Karpas-422 (cell line): ENCODE results near the gene TRAPPC2. TPM values are rescaled to one million over a fixed set of nuclear protein-coding genes. Genes with fewer than 3 reads are reported as not detected.
"Not testable (repeated sequence)": the region's sequence is repeated elsewhere in the genome, so short reads cannot be mapped to it uniquely, and the experiment has no call there.

ENCODE experiments used
- DNase-seq: peaks from one replicate; pipeline ENCODE4 v3.0.0-alpha.2; 2015
- H2AFZ ChIP-seq: fragments of 200-600 bp; sonication (generic); 2 replicates; pipeline ENCODE4 v1.6.1; 2014; ENCODE audit warnings: antibody characterized with exemption, low read length, mixed read lengths
- H3K27ac ChIP-seq: fragments of 200-600 bp; sonication (generic); 2 replicates; pipeline ENCODE4 v1.5.1; 2014; ENCODE audit warnings: mild to moderate bottlenecking, low read length, moderate library complexity
- H3K27me3 ChIP-seq: fragments of 200-600 bp; sonication (generic); 2 replicates; pipeline ENCODE4 v1.6.1; 2014; ENCODE audit warnings: low read length, mixed read lengths
- H3K36me3 ChIP-seq: fragments of 200-600 bp; sonication (generic); 2 replicates; pipeline ENCODE4 v1.6.1; 2014; ENCODE audit warnings: low read length, mixed read lengths; ENCODE audit not compliant: insufficient read depth
- H3K4me1 ChIP-seq: fragments of 200-600 bp; sonication (generic); 2 replicates; pipeline ENCODE4 v1.6.1; 2014; ENCODE audit warnings: mild to moderate bottlenecking, low read length, mixed read lengths
- H3K4me2 ChIP-seq: fragments of 200-600 bp; sonication (generic); 2 replicates; pipeline ENCODE4 v1.6.1; 2014; ENCODE audit warnings: low read length, low read depth, mild to moderate bottlenecking; ENCODE audit not compliant: poor library complexity, severe bottlenecking
- H3K4me3 ChIP-seq: fragments of 200-600 bp; sonication (generic); 2 replicates; pipeline ENCODE4 v1.5.1; 2014; ENCODE audit warnings: mild to moderate bottlenecking, antibody characterized with exemption, low read length, mixed read lengths
- H3K79me2 ChIP-seq: fragments of 200-600 bp; sonication (generic); 2 replicates; pipeline ENCODE4 v1.6.1; 2014; ENCODE audit warnings: mild to moderate bottlenecking, low read length, mixed read lengths
- H3K9ac ChIP-seq: fragments of 200-600 bp; sonication (generic); 2 replicates; pipeline ENCODE4 v1.6.0; 2014; ENCODE audit warnings: low read length
- H3K9me2 ChIP-seq: fragments of 200-600 bp; sonication (generic), shearing (Covaris generic); replicated peaks from 2 replicates; pipeline ENCODE4 v1.6.0; 2014; ENCODE audit warnings: mild to moderate bottlenecking, low read length, moderate library complexity; ENCODE audit not compliant: insufficient read depth
- H3K9me3 ChIP-seq: fragments of 300-700, 200-600 bp; sonication (generic); 2 replicates; pipeline ENCODE4 v1.6.1; 2014; ENCODE audit warnings: low read length, mixed read lengths
- H4K20me1 ChIP-seq: fragments of 200-600 bp; sonication (generic); 2 replicates; pipeline ENCODE4 v1.6.1; 2014; ENCODE audit warnings: mild to moderate bottlenecking, antibody characterized with exemption, low read length, low read depth; ENCODE audit not compliant: insufficient read depth
- total RNA-seq: library from RNA; depleted of rRNA; stranded (reverse); fragments of >200 nt; shearing (Covaris generic); gene quantifications from 2 replicates; pipeline ENCODE4 v1.2.3, GENCODE V29; 2014; ENCODE audit warnings: low replicate concordance

Gene TRAPPC2
- total RNA-seq, 1 experiment from 2014 or later: 60.5 TPM

DNA sequence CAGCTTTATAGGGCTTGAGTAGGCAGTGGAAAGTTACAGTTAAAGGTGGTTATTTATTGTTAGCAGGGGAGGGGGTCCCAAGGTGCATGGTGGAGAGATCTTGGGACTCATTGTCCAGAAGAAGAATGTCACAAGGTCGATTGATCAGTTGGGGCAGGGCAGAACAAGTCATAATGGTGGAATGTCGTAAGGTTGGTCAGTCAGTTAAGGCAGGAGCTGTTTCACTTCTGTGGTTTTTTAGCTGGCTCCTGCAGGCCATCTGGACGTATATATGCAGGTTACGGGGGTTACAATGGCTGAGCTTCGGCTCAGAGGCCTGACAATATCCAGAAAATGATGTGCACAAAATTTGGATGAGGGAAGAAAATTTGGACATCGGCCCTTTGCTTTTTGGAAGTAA lies 7.3 kb upstream of the TRAPPC2 start:
- H3K36me3 ChIP-seq: peaks cover 56% of the 10 kb centered on the region
- DNase-seq: no peak
- no peak overlapping the region for H2AFZ ChIP-seq
- H3K9ac ChIP-seq: 0 out of 2 replicates have a peak overlapping the region, but pooled peaks have one; percentile 1
- peaks cover 29% of the 10 kb centered on the region for H3K4me1 ChIP-seq
- H3K79me2 ChIP-seq: peaks cover 38% of the 10 kb centered on the region
- no peaks in the 10 kb centered on the region for H3K9me3 ChIP-seq
- H3K4me2 ChIP-seq: peak overlapping the region; percentile 42
- H4K20me1 ChIP-seq: no peaks in the 10 kb centered on the region
- no peak overlapping the region for H3K4me3 ChIP-seq
- no peaks in the 10 kb centered on the region for H3K9me2 ChIP-seq
- no peaks in the 10 kb centered on the region for H3K27me3 ChIP-seq
- peak overlapping the region; percentile 48; the same call in 1 of the 2 replicates for H3K27ac ChIP-seq

- Histone ChIP-seq H3K4me3 (peak overlapping the region; percentile 96), H3K79me2 (peaks cover 78% of the 10 kb centered on the region), H3K4me2 (peak overlapping the region; percentile 95)
These were observed 914 bp downstream of the TRAPPC2 start for GRCh38 chrX:13733506-13733905.

DNA sequence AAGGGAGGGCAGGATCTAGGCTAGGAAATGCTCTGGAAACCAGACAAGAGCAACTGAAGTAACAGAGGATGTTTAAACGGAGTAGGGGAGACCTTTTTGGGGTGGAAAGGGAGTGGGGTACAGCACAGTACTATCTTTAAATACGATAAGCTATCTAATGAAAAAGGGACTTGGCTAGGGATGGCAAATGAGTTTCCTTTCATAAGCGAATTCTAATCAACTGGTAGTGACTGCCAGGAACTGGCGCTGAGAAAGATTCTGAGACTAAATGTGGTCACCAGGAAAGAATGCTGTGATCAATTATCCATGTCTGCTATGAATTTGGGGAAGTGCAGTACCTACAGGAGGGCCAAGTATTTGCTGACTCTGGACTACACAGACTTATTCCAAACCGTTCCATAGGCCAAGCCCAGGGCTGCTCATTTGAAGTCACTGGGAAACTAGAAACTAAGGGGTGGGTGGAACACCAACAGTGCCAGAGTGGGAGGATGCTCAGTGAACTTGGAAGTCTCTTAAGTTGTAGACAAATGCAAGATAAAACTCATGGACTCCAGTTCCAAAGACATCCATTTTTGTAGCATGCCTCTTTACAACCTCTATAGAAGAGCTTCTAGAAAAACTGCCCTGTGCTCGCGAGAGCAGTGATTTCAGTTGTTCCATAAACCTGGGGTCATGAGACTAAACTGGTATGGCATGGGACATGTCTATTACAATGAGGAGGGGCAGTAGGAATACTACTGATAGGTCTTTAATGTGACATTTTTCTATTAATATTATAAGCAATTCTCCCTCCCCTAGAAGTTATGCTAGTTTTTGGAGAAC lies 2.0 kb downstream of the TRAPPC2 start:
- Histone ChIP-seq H3K36me3 (peaks cover 13% of the 10 kb centered on the region), H3K27me3 (no peaks in the 10 kb centered on the region), H3K79me2 (peaks cover 76% of the 10 kb centered on the region), H3K9me3 (no peaks in the 10 kb centered on the region; the same call in 1 of the 2 replicates), H2AFZ (no peak overlapping the region), H3K4me3 (peak overlapping the region; percentile 96), H3K9me2 (no peaks in the 10 kb centered on the region), H3K27ac (peak overlapping the region; percentile 100), H3K4me1 (peaks cover 44% of the 10 kb centered on the region), H4K20me1 (no peaks in the 10 kb centered on the region), H3K9ac (peak overlapping the region; percentile 95), H3K4me2 (peak overlapping the region; percentile 95)
- DNase-seq: peak; percentile 57

More at GRCh38 chrX:13733506-13733905, 914 bp downstream of the TRAPPC2 start:
- Histone ChIP-seq H3K27ac (peak overlapping the region; percentile 100), H3K27me3 (no peaks in the 10 kb centered on the region), H3K9me2 (no peaks in the 10 kb centered on the region), H2AFZ (no peak overlapping the region), H3K9ac (peak overlapping the region; percentile 95), H4K20me1 (no peaks in the 10 kb centered on the region), H3K9me3 (no peaks in the 10 kb centered on the region; the same call in 1 of the 2 replicates), H3K36me3 (peaks cover 19% of the 10 kb centered on the region), H3K4me1 (peaks cover 45% of the 10 kb centered on the region)
- peak; percentile 62 for DNase-seq

DNA sequence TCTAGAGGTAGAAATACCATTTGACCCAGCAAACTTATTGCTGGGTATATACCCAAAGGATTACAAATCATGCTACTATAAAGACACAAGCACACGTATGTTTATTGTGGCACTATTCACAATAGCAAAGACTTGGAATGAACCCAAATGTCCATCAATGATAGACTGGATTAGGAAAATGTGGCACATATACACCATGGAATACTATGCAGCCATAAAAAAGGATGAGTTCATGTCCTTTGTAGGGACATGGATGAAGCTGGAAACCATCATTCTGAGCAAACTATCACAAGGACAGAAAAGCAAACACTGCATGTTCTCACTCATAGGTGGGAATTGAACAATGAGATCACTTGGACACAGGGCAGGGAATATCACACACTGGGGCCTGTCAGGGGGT lies 3.9 kb downstream of the TRAPPC2 start:
- H3K9me3 ChIP-seq, H3K4me2 ChIP-seq, H3K9me2 ChIP-seq, H3K27ac ChIP-seq, H3K4me3 ChIP-seq, H3K9ac ChIP-seq, H3K27me3 ChIP-seq, DNase-seq, H2AFZ ChIP-seq, H4K20me1 ChIP-seq: not testable (repeated sequence)
- Histone ChIP-seq H3K36me3 (peaks cover 11% of the 10 kb centered on the region), H3K4me1 (peaks cover 27% of the 10 kb centered on the region), H3K79me2 (peaks cover 73% of the 10 kb centered on the region)

GRCh38 chrX:13726583-13726982 lies 7.8 kb downstream of the TRAPPC2 start:
- H3K27me3 ChIP-seq, H3K9me3 ChIP-seq, H3K4me2 ChIP-seq, DNase-seq, H3K9ac ChIP-seq, H2AFZ ChIP-seq, H3K9me2 ChIP-seq, H3K27ac ChIP-seq, H3K4me3 ChIP-seq, H4K20me1 ChIP-seq: not testable (repeated sequence)
- peaks cover 79% of the 10 kb centered on the region for H3K79me2 ChIP-seq
- H3K36me3 ChIP-seq: peaks cover 21% of the 10 kb centered on the region
- peaks cover 19% of the 10 kb centered on the region for H3K4me1 ChIP-seq

DNA sequence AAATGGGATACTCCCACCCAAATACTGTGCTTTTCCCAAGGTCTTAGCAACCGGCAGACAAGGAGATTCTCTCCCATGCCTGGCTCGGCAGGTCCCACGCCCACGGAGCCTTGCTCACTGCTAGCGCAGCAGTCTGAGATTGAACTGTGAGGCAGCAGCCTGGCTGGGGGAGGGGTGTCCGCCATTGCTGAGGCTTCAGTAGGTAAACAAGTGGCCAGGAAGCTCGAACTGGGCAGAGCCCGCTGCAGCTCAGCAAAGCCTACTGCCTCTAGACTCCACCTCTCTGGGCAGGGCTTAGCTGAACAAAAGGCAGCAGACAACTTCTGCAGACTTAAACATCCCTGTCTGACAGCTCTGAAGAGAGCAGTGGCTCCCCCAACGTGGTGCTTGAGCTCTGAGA lies 9.5 kb downstream of the TRAPPC2 start:
- peaks cover 14% of the 10 kb centered on the region for H3K36me3 ChIP-seq
- not testable (repeated sequence) for H2AFZ ChIP-seq, H3K4me3 ChIP-seq, H3K9ac ChIP-seq, H3K27ac ChIP-seq, H4K20me1 ChIP-seq, H3K4me2 ChIP-seq, H3K27me3 ChIP-seq, DNase-seq, H3K9me3 ChIP-seq, H3K9me2 ChIP-seq
- H3K79me2 ChIP-seq: peaks cover 88% of the 10 kb centered on the region
- peaks cover 19% of the 10 kb centered on the region for H3K4me1 ChIP-seq

GRCh38 chrX:13721819-13722519 lies 12.5 kb downstream of the TRAPPC2 start:
- peak overlapping the region; percentile 71 for H3K27ac ChIP-seq
- no peaks in the 10 kb centered on the region for H3K9me2 ChIP-seq
- H3K79me2 ChIP-seq: peaks cover 78% of the 10 kb centered on the region
- H3K9ac ChIP-seq: no peak overlapping the region
- H3K36me3 ChIP-seq: peaks cover 18% of the 10 kb centered on the region
- no peaks in the 10 kb centered on the region for H3K9me3 ChIP-seq
- peaks cover 16% of the 10 kb centered on the region for H3K4me1 ChIP-seq
- H4K20me1 ChIP-seq: no peaks in the 10 kb centered on the region
- peak; percentile 66 for DNase-seq
- no peaks in the 10 kb centered on the region for H3K27me3 ChIP-seq
- no peak overlapping the region for H3K4me3 ChIP-seq
- H2AFZ ChIP-seq: no peak overlapping the region
- H3K4me2 ChIP-seq: peak overlapping the region; percentile 22

DNA sequence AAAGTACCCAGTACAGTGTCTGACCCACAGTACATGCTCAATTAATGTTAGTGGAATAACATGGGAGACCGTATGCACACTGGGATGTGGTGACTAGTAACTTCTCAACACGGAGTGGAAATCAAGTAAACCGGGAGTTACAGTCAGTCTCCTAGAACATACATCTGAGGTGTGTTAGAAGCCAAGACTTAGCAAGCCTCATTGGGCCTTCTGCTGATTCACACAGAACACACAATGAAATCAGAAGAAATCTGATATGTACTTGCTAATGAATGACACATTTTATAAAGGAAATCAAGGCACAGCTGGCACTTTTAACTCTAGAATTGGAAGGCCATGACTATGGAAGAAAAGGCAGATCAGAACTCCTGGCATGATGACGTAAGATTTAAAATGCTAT lies 13.0 kb downstream of the TRAPPC2 start:
- no peak overlapping the region for H3K4me2 ChIP-seq

More for the DNA sequence above, 13.0 kb downstream of the TRAPPC2 start:
- Histone ChIP-seq H3K9me3 (no peaks in the 10 kb centered on the region), H4K20me1 (no peaks in the 10 kb centered on the region), H3K4me1 (peaks cover 16% of the 10 kb centered on the region), H3K27ac (peak overlapping the region; percentile 71), H3K9me2 (no peaks in the 10 kb centered on the region), H3K79me2 (peaks cover 75% of the 10 kb centered on the region), H3K4me3 (no peak overlapping the region), H3K36me3 (peaks cover 20% of the 10 kb centered on the region), H3K27me3 (no peaks in the 10 kb centered on the region), H2AFZ (no peak overlapping the region), H3K9ac (no peak overlapping the region)
- no peak for DNase-seq
